Cardiac muscle cell (in vitro differentiated cells and primary cell): ENCODE measurements around the gene GABRD. TPM values are rescaled to one million over a fixed set of nuclear protein-coding genes. Genes with fewer than 3 reads are reported as not detected.

Experiments
- DNase-seq, 2 donors: peaks; one replicate each; pipeline versions ENCODE4 v3.0.0 to v3.0.0-alpha.2; 2010 to 2017; ENCODE audit warnings: low read depth in 1 of 2, low spot score in 1 of 2
- H3K27ac ChIP-seq: fragments of 200-600 bp; sonication (generic); 2 replicates; pipeline ENCODE4 v1.5.1; 2016
- H3K27me3 ChIP-seq: fragments of 200-600 bp; sonication (generic); 2 replicates; pipeline ENCODE4 v1.6.0; 2016; ENCODE audit warnings: control low read depth
- H3K36me3 ChIP-seq: fragments of 200-600 bp; sonication (generic); 2 replicates; pipeline ENCODE4 v1.5.1; 2016; ENCODE audit warnings: control low read depth
- H3K4me1 ChIP-seq: fragments of 200-600 bp; sonication (generic); 2 replicates; pipeline ENCODE4 v1.8.1; 2017; ENCODE audit warnings: low read depth, mild to moderate bottlenecking, mixed run types
- H3K4me3 ChIP-seq: fragments of 200-600 bp; sonication (generic); 2 replicates; pipeline ENCODE4 v1.5.1; 2016; ENCODE audit warnings: mild to moderate bottlenecking
- H3K9me3 ChIP-seq: fragments of 200-600 bp; sonication (generic); 2 replicates; pipeline ENCODE4 v1.5.1; 2017; ENCODE audit warnings: low read depth, mild to moderate bottlenecking, control low read depth
- polyA plus RNA-seq: library from polyadenylated mRNA; unstranded; fragments of >200 nt; fragmentation: Nextera tagmentation; extraction: Ambion mirVana; gene quantifications from 2 replicates; pipeline ENCODE4 v1.2.1, GENCODE V29; 2016
- total RNA-seq: library from RNA; depleted of rRNA; stranded (reverse); fragments of >200 nt; gene quantifications from 2 replicates; pipeline ENCODE4 v1.2.3, GENCODE V29; 2016
- TF ChIP-seq, protein P1 (sequence below): IDR thresholded peaks from 2 replicates; pipeline ENCODE4 v1.5.1; 2012; ENCODE audit warnings: low read depth, mild to moderate bottlenecking, low read length

Gene GABRD
- total and polyA plus RNA-seq, 2 experiments from 2014 or later = not detected

DNA sequence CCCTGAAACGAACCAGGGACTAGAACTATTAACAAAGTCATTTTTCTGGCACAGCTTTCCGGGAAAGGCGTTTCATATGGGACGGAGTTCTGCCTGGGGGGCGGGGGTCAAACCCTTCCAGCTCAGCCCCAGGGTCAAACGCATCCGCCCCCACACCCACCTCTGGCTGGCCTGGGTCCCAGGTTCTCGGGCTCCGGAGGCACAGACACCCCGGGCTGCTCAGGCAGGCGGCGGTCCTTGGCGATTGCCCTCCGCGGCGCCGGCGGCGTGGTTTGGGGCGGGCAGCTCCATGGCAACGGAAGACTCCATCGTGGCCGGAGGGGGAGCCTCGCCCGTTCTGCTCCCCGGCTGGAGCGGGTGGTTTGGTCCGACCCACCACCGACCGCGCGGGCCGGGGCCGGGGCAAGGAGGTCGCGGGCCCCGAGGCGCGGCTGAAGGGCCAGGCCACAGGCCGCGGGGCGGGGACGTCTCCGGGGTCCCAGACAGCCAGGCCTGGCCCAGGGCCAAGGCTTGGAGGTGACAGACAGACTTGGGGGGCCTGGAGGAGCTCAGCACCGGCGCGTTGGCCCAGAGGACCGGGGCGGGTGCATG is 15.5 kb upstream of the GABRD start, which contains the start of gene CFAP74:
CFAP74 (minus strand) TSS at position 246 of the 591 bp plus-strand sequence. CDS start 12,830 bp downstream, outside the sequence.
- TF ChIP-seq, protein P1, sequence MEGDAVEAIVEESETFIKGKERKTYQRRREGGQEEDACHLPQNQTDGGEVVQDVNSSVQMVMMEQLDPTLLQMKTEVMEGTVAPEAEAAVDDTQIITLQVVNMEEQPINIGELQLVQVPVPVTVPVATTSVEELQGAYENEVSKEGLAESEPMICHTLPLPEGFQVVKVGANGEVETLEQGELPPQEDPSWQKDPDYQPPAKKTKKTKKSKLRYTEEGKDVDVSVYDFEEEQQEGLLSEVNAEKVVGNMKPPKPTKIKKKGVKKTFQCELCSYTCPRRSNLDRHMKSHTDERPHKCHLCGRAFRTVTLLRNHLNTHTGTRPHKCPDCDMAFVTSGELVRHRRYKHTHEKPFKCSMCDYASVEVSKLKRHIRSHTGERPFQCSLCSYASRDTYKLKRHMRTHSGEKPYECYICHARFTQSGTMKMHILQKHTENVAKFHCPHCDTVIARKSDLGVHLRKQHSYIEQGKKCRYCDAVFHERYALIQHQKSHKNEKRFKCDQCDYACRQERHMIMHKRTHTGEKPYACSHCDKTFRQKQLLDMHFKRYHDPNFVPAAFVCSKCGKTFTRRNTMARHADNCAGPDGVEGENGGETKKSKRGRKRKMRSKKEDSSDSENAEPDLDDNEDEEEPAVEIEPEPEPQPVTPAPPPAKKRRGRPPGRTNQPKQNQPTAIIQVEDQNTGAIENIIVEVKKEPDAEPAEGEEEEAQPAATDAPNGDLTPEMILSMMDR = no peak
- Histone ChIP-seq H3K4me1 (peaks cover 3% of the 10 kb centered on the region), H3K4me3 (peak within 1 kb of the TSS; percentile 8), H3K9me3 (no peaks in the 10 kb centered on the region), H3K27ac (no peak within 1 kb of the TSS), H3K36me3 (no peaks in the 10 kb centered on the region), H3K27me3 (no peaks in the 10 kb centered on the region)
- peak; percentile 83 to 92 for DNase-seq

DNA sequence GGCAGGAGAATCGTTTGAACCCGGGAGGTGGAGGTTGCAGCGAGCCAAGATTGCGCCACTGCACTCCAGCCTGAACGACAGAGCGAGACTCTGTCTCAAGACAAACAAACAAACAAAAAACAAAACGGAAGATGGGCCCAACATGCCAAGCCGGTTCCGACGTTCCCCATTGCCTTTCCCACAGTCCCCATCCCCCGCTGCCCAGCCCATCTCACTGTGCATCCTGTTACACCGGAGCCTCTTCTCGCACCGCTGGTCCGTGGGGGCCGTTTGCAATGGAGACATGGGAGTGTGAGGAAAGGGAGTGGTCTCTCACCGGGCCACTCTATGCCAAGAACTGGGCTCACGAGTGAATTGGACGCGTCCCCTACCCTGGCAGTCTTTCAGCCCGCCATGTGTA is 14.3 kb upstream of the GABRD start:
- no peaks in the 10 kb centered on the region for H3K27me3 ChIP-seq
- DNase-seq = no peak
- H3K4me1 ChIP-seq = peaks cover 3% of the 10 kb centered on the region
- H3K36me3 ChIP-seq = no peaks in the 10 kb centered on the region
- TF ChIP-seq, protein P1 = no peak
- no peak overlapping the region for H3K27ac ChIP-seq
- no peak overlapping the region for H3K4me3 ChIP-seq
- no peaks in the 10 kb centered on the region for H3K9me3 ChIP-seq

DNA sequence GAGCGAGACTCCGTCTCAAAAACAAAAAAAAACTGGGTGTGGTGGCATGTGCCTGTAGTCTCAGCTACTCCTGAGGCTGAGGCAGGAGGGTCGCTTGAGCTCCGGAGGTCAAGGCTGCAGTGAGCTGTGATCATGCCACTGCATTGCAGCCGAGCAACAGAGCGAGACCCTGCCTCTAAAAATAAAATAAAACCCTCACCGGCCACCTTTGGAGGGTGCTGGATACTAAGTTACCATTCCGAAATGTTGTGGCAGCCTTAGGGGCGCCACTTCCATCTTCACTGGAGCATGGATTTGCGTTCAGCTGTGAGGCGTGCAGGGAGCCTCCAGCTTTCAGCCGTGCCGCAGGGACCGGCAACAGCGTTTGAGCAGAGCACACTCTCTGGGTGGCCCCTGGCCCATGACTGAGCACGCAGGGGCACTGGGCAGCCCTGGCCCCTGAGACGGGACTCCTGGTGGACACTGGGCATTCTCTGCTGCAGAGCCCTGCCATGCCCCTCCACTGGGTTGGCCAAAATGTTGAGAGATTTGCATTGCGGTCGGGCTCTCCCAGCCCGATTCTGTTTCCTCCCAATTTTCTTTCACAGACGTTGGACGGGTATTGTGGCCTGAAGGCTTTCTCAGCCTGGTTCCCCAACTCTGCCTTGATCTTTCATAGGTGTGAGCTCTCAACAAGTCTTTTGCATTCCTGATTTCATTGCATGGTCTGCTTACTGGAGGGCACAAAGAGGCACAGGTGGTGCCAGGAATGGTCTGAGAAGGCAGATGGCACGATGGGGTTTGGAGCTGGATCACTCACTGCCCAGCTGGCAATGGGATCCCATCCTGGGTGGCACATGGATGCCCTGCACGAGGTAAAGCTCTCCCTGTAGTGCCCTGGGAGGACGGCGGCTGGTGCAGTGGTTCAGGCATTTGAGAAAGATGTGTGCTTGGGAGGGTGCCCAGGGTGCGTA is 9.8 kb upstream of the GABRD start:
- Histone ChIP-seq H3K27ac (no peak overlapping the region), H3K9me3 (no peaks in the 10 kb centered on the region), H3K4me1 (no peaks in the 10 kb centered on the region), H3K4me3 (no peak overlapping the region), H3K27me3 (no peaks in the 10 kb centered on the region), H3K36me3 (no peaks in the 10 kb centered on the region)
- TF ChIP-seq, protein P1 = no peak
- no peak for DNase-seq

DNA sequence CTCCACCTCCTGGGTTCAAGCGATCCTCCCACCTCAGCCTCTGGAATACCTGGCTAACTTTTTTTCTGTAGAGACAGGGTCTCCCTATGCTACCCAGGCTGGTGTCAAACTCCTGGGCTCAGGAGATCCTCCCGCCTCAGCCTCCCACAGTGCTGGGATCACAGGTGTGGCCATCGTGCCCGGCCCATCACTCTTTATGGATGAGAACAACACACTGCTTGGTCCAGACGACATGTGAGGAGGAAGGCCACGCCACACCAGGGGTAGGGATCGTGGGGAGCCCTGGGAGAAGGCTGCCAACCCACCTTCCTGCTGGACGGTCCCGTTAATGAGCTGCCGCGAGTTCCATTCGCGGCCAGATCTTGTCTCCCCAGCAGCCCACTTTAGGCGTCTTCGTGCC is 5.0 kb upstream of the GABRD start:
- H3K36me3 ChIP-seq = no peaks in the 10 kb centered on the region
- H3K4me1 ChIP-seq = no peaks in the 10 kb centered on the region
- no peak for DNase-seq
- no peaks in the 10 kb centered on the region for H3K9me3 ChIP-seq
- peaks cover 42% of the 10 kb centered on the region for H3K27me3 ChIP-seq
- TF ChIP-seq, protein P1 = no peak
- H3K4me3 ChIP-seq = no peak overlapping the region
- no peak overlapping the region for H3K27ac ChIP-seq

DNA sequence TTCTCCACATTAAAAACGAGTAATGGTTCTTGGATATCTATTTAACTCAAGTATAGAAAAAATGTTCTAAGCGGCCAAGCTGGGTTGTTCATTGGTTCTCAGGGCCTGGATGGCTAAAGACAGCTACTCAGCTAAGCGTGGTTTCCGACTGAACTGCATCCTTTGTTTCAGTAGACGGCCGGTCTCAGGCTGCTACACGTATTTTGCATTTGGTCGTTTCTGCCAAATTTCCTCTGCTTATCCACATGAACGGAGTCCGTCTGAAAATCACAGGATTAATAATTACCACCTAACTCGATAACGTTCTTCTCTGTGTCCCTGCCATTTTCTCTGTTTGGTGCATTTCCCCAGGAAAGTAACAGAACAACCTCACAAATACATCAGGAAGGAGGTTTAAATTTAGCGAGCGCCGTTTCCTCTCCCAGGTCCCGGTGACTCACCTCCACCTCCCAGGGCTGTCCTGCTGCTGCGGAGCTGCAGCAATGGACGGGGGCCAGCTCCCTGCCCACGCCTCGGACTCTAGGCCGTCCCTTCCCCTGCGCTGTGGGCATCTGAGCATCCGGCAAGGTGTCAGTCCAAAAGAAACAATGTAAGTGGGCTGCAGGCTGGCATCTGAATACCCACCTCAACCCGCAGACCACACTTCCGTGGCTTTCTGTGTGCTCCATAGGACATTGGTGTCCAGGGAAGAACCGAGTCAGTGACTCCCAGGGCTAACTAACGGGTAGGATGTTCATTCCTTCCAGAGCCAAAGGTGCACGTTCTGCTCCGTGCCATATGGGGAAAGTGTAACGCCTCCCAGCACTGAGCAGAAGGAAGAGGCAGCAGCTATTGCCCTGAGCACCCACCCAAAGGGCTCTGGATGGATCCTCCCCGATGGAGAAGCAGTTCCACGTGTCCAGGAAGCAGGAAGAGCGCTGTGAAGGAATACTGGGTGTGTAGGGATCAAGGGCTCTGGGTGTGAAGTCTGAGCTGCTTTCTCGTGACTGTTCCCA is 4.1 kb upstream of the GABRD start:
- TF ChIP-seq, protein P1 = no peak
- Histone ChIP-seq H3K36me3 (no peaks in the 10 kb centered on the region), H3K27me3 (peaks cover 50% of the 10 kb centered on the region), H3K9me3 (no peaks in the 10 kb centered on the region), H3K4me1 (no peaks in the 10 kb centered on the region), H3K27ac (no peak overlapping the region), H3K4me3 (no peak overlapping the region)
- DNase-seq = no peak
